H1 (cell line): ENCODE measurements around the gene GAS6. TPM values are rescaled to one million over a fixed set of nuclear protein-coding genes. Genes with fewer than 3 reads are reported as not detected.

Experiments used
- CTCF ChIA-PET: fragments of 300-600 bp; sonication (Branson Sonifier 250); formaldehyde crosslinking; loops from one replicate; lab custom pipeline; 2021; ENCODE audit not compliant: partially characterized antibody; lab: Charles Lee
- POLR2A ChIA-PET: fragments of 300-600 bp; sonication (Branson Sonifier 250); formaldehyde crosslinking; loops from one replicate; lab custom pipeline; 2021; ENCODE audit warnings: inconsistent platforms; ENCODE audit not compliant: partially characterized antibody; lab: Charles Lee
- DNase-seq, 2 experiments: peaks; one replicate each; pipeline versions ENCODE4 v3.0.0 to v3.0.0-alpha.2; 2010 to 2022; ENCODE audit warnings: low spot score in 2 of 2, low read depth in 1 of 2, mixed read lengths in 1 of 2
- FAIRE-seq: peaks from 2 replicates; lab custom pipeline; 2011; peaks lifted over from hg19 to GRCh38; lab: Jason Lieb, UNC
- H2AFZ ChIP-seq: 2 replicates; pipeline ENCODE4 v1.8.1; 2012; ENCODE audit warnings: low read length, inconsistent platforms
- H2AK5ac ChIP-seq: 2 replicates; pipeline ENCODE4 v1.6.1; 2013; ENCODE audit warnings: low read depth, low read length
- H2BK120ac ChIP-seq: replicated peaks from 2 replicates; pipeline ENCODE3; 2013; ENCODE audit warnings: low read depth, low read length, inconsistent platforms
- H2BK12ac ChIP-seq: 2 replicates; pipeline ENCODE4 v1.6.1; 2013; ENCODE audit warnings: low read depth, low read length
- H2BK15ac ChIP-seq: 2 replicates; pipeline ENCODE4 v1.6.1; 2013; ENCODE audit warnings: low read length
- H2BK20ac ChIP-seq: 2 replicates; pipeline ENCODE4 v1.6.1; 2013; ENCODE audit warnings: low read length
- H2BK5ac ChIP-seq: 2 replicates; pipeline ENCODE4 v1.6.1; 2013; ENCODE audit warnings: low read depth, low read length
- H3K14ac ChIP-seq: 2 replicates; pipeline ENCODE4 v1.6.1; 2013; ENCODE audit warnings: inconsistent platforms; ENCODE audit not compliant: insufficient read length
- H3K18ac ChIP-seq: 2 replicates; pipeline ENCODE4 v1.6.1; 2013; ENCODE audit warnings: low read length; ENCODE audit errors: extremely low read depth
- H3K23ac ChIP-seq: 2 replicates; pipeline ENCODE4 v1.6.1; 2013; ENCODE audit warnings: inconsistent platforms; ENCODE audit not compliant: insufficient read length
- H3K23me2 ChIP-seq: 2 replicates; pipeline ENCODE4 v1.6.1; 2013; ENCODE audit warnings: low read depth, low read length
- H3K27ac ChIP-seq: 2 replicates; pipeline ENCODE4 v1.6.1; 2011; ENCODE audit warnings: low read depth, low read length, inconsistent platforms
- H3K27me3 ChIP-seq, 4 experiments: replicated peaks in 1 of 4; 1 replicate in 1 of 4; 2 replicates in 3 of 4; pipeline versions ENCODE4 v1.6.1 to v1.8.1; 2011 to 2013; ENCODE audit warnings: low read length in 3 of 4, mild to moderate bottlenecking in 3 of 4, inconsistent platforms in 2 of 4, mixed read lengths in 2 of 4, moderate library complexity in 1 of 4; ENCODE audit not compliant: control insufficient read depth in 3 of 4, insufficient read depth in 3 of 4; ENCODE audit errors: extremely low read depth in 1 of 4
- H3K36me3 ChIP-seq, 4 experiments: 2 replicates each; pipeline versions ENCODE4 v1.6.1 to v1.8.1; 2011 to 2013; ENCODE audit warnings: mild to moderate bottlenecking in 4 of 4, low read length in 3 of 4, moderate library complexity in 2 of 4, control low read depth in 1 of 4, inconsistent platforms in 1 of 4; ENCODE audit not compliant: insufficient read depth in 4 of 4, control insufficient read depth in 2 of 4
- H3K4ac ChIP-seq: replicated peaks from 2 replicates; pipeline ENCODE3; 2013; ENCODE audit warnings: low read length, low read depth, mixed read lengths, inconsistent platforms; ENCODE audit not compliant: insufficient read length
- H3K4me1 ChIP-seq, 4 experiments: replicated peaks in 1 of 4; 1 replicate in 1 of 4; 2 replicates in 3 of 4; pipeline versions ENCODE4 v1.6.1 to v1.8.1; 2011 to 2013; ENCODE audit warnings: low read length in 3 of 4, inconsistent platforms in 2 of 4, mixed read lengths in 1 of 4; ENCODE audit not compliant: insufficient read depth in 4 of 4, control insufficient read depth in 3 of 4
- H3K4me2 ChIP-seq, 2 experiments: 2 replicates each; pipeline versions ENCODE4 v1.6.1 to v1.8.1; 2011 to 2013; ENCODE audit warnings: low read depth in 2 of 2, low read length in 2 of 2, control low read depth in 1 of 2, inconsistent platforms in 1 of 2, mild to moderate bottlenecking in 1 of 2; ENCODE audit not compliant: insufficient read depth in 1 of 2
- H3K4me3 ChIP-seq, 4 experiments: fragments of 200-600, 300-600 bp in 1 of 4; sonication (generic), shearing (Covaris generic), sonication (Bioruptor Twin) in 1 of 4; 2 replicates each; pipeline versions ENCODE4 v1.5.1 to v1.8.1; 2011 to 2016; ENCODE audit warnings: low read length in 4 of 4, low read depth in 3 of 4, control low read depth in 2 of 4, inconsistent platforms in 2 of 4, mild to moderate bottlenecking in 2 of 4, mixed read lengths in 1 of 4, moderate library complexity in 1 of 4; ENCODE audit not compliant: insufficient read depth in 2 of 4; ENCODE audit errors: extremely low read depth in 1 of 4
- H3K56ac ChIP-seq: replicated peaks from 2 replicates; pipeline ENCODE3; 2013; ENCODE audit warnings: low read depth, mild to moderate bottlenecking, mixed read lengths, low read length, inconsistent platforms; ENCODE audit not compliant: insufficient read length
- H3K79me1 ChIP-seq: 2 replicates; pipeline ENCODE4 v1.6.1; 2013; ENCODE audit warnings: low read depth, low read length, control low read depth
- H3K79me2 ChIP-seq, 2 experiments: 2 replicates each; pipeline versions ENCODE4 v1.6.1 to v1.8.1; 2012 to 2013; ENCODE audit warnings: low read length in 2 of 2, mild to moderate bottlenecking in 2 of 2, inconsistent platforms in 1 of 2; ENCODE audit not compliant: insufficient read depth in 2 of 2, control insufficient read depth in 1 of 2
- H3K9ac ChIP-seq, 4 experiments: replicated peaks in 1 of 4; 1 replicate in 1 of 4; 2 replicates in 3 of 4; pipeline versions ENCODE4 v1.6.1 to v1.8.1; 2011 to 2013; ENCODE audit warnings: low read depth in 3 of 4, low read length in 3 of 4, control low read depth in 2 of 4, mild to moderate bottlenecking in 2 of 4, moderate library complexity in 2 of 4, inconsistent platforms in 1 of 4; ENCODE audit errors: extremely low read depth in 1 of 4
- H3K9me3 ChIP-seq, 2 experiments: 2 replicates each; pipeline versions ENCODE4 v1.6.1 to v1.8.1; 2012 to 2013; ENCODE audit warnings: mild to moderate bottlenecking in 2 of 2, moderate library complexity in 2 of 2, control low read depth in 1 of 2, inconsistent platforms in 1 of 2, low read depth in 1 of 2, low read length in 1 of 2, mixed read lengths in 1 of 2; ENCODE audit not compliant: insufficient read depth in 2 of 2
- H4K20me1 ChIP-seq, 2 experiments: replicated peaks in 1 of 2; 2 replicates each; pipeline versions ENCODE3 to v1.8.1; 2011 to 2013; ENCODE audit warnings: inconsistent platforms in 2 of 2, low read length in 2 of 2, mild to moderate bottlenecking in 1 of 2; ENCODE audit not compliant: insufficient read depth in 2 of 2, control insufficient read depth in 1 of 2
- H4K5ac ChIP-seq: 2 replicates; pipeline ENCODE4 v1.6.1; 2013; ENCODE audit warnings: low read length, low read depth, mixed read lengths, inconsistent platforms; ENCODE audit not compliant: insufficient read length
- H4K8ac ChIP-seq: 2 replicates; pipeline ENCODE4 v1.8.0; 2013; ENCODE audit warnings: mild to moderate bottlenecking, moderate library complexity, low read length, inconsistent platforms; ENCODE audit not compliant: insufficient read depth; ENCODE audit errors: extremely low read depth
- H4K91ac ChIP-seq: replicated peaks from 2 replicates; pipeline ENCODE3; 2013; ENCODE audit warnings: low read length, mixed read lengths, inconsistent platforms; ENCODE audit not compliant: insufficient read length
- CBX8 ChIP-seq: fragments of 300-800, 300-1000 bp; sonication (generic); IDR thresholded peaks from 2 replicates; pipeline ENCODE4 v1.7.1; 2016; ENCODE audit warnings: low read depth, low read length, borderline replicate concordance
- CEBPB ChIP-seq: IDR thresholded peaks from 2 replicates; pipeline ENCODE4 v1.6.1; 2012; ENCODE audit warnings: low read depth, low read length
- CHD1 ChIP-seq: IDR thresholded peaks from 2 replicates; pipeline ENCODE4 v1.6.1; 2012; ENCODE audit warnings: low read depth, low read length, improper control_type of control experiment
- CTBP2 ChIP-seq: IDR thresholded peaks from 2 replicates; pipeline ENCODE4 v1.7.0; 2011; ENCODE audit warnings: borderline replicate concordance, mild to moderate bottlenecking, moderate library complexity, mixed read lengths, low read length; ENCODE audit not compliant: insufficient read depth, insufficient read length
- CTCF ChIP-seq, 3 experiments: IDR thresholded peaks; 1 replicate in 2 of 3; 2 replicates in 1 of 3; pipeline versions ENCODE4 v1.5.1 to v1.6.1; 2011; ENCODE audit warnings: low read length in 3 of 3, mild to moderate bottlenecking in 3 of 3, inconsistent platforms in 2 of 3, low read depth in 1 of 3, moderate library complexity in 1 of 3; ENCODE audit not compliant: insufficient read depth in 1 of 3; ENCODE audit errors: control extremely low read depth in 1 of 3
- HDAC2 ChIP-seq, 2 experiments: fragments of 300-600 bp in 1 of 2; sonication (generic) in 1 of 2; IDR thresholded peaks; 2 replicates each; pipeline ENCODE4 v1.6.1; 2011 to 2012; ENCODE audit warnings: low read depth in 2 of 2, low read length in 2 of 2, mild to moderate bottlenecking in 2 of 2, moderate library complexity in 2 of 2, borderline replicate concordance in 1 of 2, inconsistent platforms in 1 of 2
- KDM1A ChIP-seq: fragments of 200-600, 300-600 bp; sonication (generic); IDR thresholded peaks from 2 replicates; pipeline ENCODE4 v1.7.1; 2016; ENCODE audit warnings: mild to moderate bottlenecking, low read length, borderline replicate concordance
- SP2 ChIP-seq: IDR thresholded peaks from 2 replicates; pipeline ENCODE4 v1.6.1; 2012; ENCODE audit warnings: mild to moderate bottlenecking, low read length, inconsistent platforms
- TAF1 ChIP-seq: IDR thresholded peaks from 2 replicates; pipeline ENCODE4 v1.6.1; 2011; ENCODE audit warnings: mild to moderate bottlenecking, low read depth, low read length
- WGBS, 2 experiments: shearing (Covaris generic) in 1 of 2; methylation state at CpG; one replicate each; pipeline versions ENCODE4 v1.1.6 to v1.1.7; 2013 to 2015; ENCODE audit warnings: low lambda C conversion rate in 2 of 2, mixed read lengths in 2 of 2, inconsistent platforms in 1 of 2, low coverage in 1 of 2, missing lambda C conversion rate in 1 of 2; ENCODE audit not compliant: insufficient replicate concordance in 2 of 2, insufficient coverage in 1 of 2, insufficient read length in 1 of 2; ENCODE audit errors: extremely low coverage in 1 of 2, missing lambda C conversion rate in 1 of 2; 5-methylcytosine and 5-hydroxymethylcytosine counted together
- polyA plus RNA-seq, 7 experiments: library from polyadenylated mRNA; depleted of rRNA in 3 of 7; stranded (reverse) in 5 of 7; unstranded in 2 of 7; fragments of >200 nt in 5 of 7; fragments of 200-250 nt in 2 of 7; gene quantifications; 1 replicate in 5 of 7; 2 replicates in 1 of 7; 4 replicates in 1 of 7; pipeline versions ENCODE4 v1.2.1 to v1.2.3, GENCODE V29; 2011 to 2013; ENCODE audit warnings: missing spikeins in 2 of 7, mixed read lengths in 2 of 7
- total RNA-seq: library from RNA; stranded (reverse); fragmentation: NEBNext Ultra II Directional; extraction: Animal tissue kit (Norgen Biotek cat#: 25700); gene quantifications from 2 replicates; pipeline ENCODE4 v1.2.1, GENCODE V29; 2021

Gene GAS6
- total and polyA plus RNA-seq, 2 of the 8 experiments (the other 6 are each of a cell fraction or from before 2014, with no cell fraction given) = 18.6 to 31.0 TPM

DNA sequence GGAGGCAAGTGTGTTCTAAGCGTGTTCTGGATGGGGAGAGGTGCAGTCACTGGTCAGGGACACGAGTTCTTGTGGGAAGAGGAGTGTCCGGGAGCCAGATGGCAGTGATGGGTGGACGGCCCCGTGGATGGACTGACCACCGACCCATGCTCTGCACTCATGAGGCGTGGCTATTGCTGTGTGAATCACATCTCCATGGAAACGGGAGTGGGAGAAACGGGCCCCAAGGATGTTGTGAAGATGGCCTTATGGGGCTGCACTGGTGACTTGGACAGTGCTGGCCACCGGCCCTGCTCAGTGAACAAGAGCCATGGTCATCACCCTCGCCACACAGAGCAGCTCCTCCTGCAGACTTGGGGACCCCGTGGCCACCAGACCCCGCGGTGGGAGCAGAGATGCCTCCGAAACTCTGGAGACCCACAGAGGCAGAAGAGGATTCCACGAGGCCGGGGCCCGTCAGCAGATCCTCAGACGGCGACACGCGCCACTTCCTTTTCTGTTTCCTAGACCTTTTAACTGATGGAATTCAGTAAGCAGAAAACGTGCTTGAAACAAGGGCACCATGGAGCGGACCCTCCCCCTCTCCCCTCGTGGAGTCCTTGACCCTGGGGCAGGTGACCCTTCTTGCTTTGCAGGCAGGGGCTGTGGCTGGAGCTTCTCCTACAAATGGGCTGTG lies 47.5 kb downstream of the GAS6 start:
- no peak overlapping the region for H3K4ac ChIP-seq
- no peak overlapping the region for H3K23ac ChIP-seq
- ChIA-PET CTCF (interaction anchor here (0.5 to 1.1 kb wide), 8 partner anchors 14 to 410 kb away, joined by 3 to 5 read pairs (median 3); no protein-coding TSS in a partner anchor), POLR2A (no interaction called here)
- FAIRE-seq (no peak), DNase-seq (no peak)
- no peaks in the 10 kb centered on the region for H3K4me1 ChIP-seq
- H4K8ac ChIP-seq = no peak overlapping the region; the same call in 1 of the 2 replicates
- no peaks in the 10 kb centered on the region for H4K20me1 ChIP-seq
- no peak overlapping the region for H2BK12ac ChIP-seq
- H3K79me2 ChIP-seq = no peaks in the 10 kb centered on the region
- no peak overlapping the region for H2BK20ac ChIP-seq
- H3K4me3 ChIP-seq = no peak overlapping the region
- WGBS, 2 experiments = 89% methylated on average over 25 of the region's 25 CpGs; no CpG with 5 or more reads in 1 of the 2 experiments
- H2BK5ac ChIP-seq = no peak overlapping the region
- no peak for TF ChIP-seq CHD1
- TF ChIP-seq CTBP2 = no peak
- TF ChIP-seq HDAC2 (IDR thresholded peaks at IDR 0.05; ENCODE audit: borderline replicate concordance in 1 of 2, low read depth in 2 of 2, low read length in 2 of 2) = no peak
- TF ChIP-seq CBX8 = no peak
- no peak for TF ChIP-seq KDM1A
- no peak for TF ChIP-seq SP2
- no peak for TF ChIP-seq CTCF (IDR thresholded peaks at IDR 0.05; ENCODE audit: control extremely low read depth in 1 of 3, insufficient read depth in 1 of 3, low read depth in 1 of 3, low read length in 3 of 3)
- TF ChIP-seq CEBPB = no peak
- TF ChIP-seq TAF1 = no peak
- H3K4me2 ChIP-seq = no peak overlapping the region
- no peak overlapping the region for H2AFZ ChIP-seq
- no peak overlapping the region for H2BK15ac ChIP-seq
- H3K79me1 ChIP-seq = no peaks in the 10 kb centered on the region
- H3K27ac ChIP-seq = no peak overlapping the region
- no peak overlapping the region for H3K56ac ChIP-seq
- H3K23me2 ChIP-seq = no peaks in the 10 kb centered on the region
- no peaks in the 10 kb centered on the region for H3K36me3 ChIP-seq
- H4K91ac ChIP-seq = no peak overlapping the region
- no peak overlapping the region for H3K18ac ChIP-seq
- H3K27me3 ChIP-seq = no peaks in the 10 kb centered on the region
- H3K14ac ChIP-seq = no peak overlapping the region
- no peak overlapping the region for H3K9ac ChIP-seq
- H4K5ac ChIP-seq = no peak overlapping the region
- H2BK120ac ChIP-seq = no peak overlapping the region
- no peaks in the 10 kb centered on the region for H3K9me3 ChIP-seq
- H2AK5ac ChIP-seq = no peak overlapping the region
